Neural progenitor cell (in vitro differentiated cells): ENCODE data around the gene KLHL18.

Experiments used
- CTCF ChIP-seq: fragments of 200-600 bp; sonication (generic); IDR thresholded peaks from 2 replicates; pipeline ENCODE4 v1.5.1; 2017; ENCODE audit warnings: antibody characterized with exemption, mild to moderate bottlenecking
- EZH2 ChIP-seq: fragments of 200-600 bp; sonication (generic); IDR thresholded peaks from 2 replicates; pipeline ENCODE4 v1.6.1; 2017; ENCODE audit warnings: antibody characterized with exemption, mild to moderate bottlenecking, moderate library complexity
- EZH2phosphoT487 ChIP-seq: fragments of 200-600 bp; sonication (generic); IDR thresholded peaks from 2 replicates; pipeline ENCODE4 v1.6.1; 2017; ENCODE audit warnings: antibody characterized with exemption

DNA sequence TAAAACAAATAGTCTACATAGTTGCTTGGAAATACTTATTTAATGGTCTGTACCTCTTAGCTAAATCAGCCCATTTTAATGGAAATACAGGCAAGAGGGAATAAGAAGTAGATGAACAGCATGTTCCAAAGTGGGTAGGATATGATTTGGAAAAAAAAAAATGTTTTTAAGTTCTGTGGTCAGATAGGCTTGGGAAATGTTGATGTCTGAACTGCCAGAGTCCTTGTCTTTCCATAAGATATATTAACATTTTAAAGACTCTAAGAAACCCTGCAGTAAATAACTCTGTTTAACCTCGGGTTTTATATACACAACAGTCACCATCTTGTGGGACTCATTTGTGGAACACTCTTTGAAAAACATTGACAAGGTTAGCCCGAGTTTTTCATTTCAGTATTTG, 58.1 kb downstream of the KLHL18 start:
- TF ChIP-seq CTCF (no peak), EZH2phosphoT487 (no peak), EZH2 (no peak)
